ENCODE results near the gene SHLD1. TPM values are rescaled to one million over a fixed set of nuclear protein-coding genes. Genes with fewer than 3 reads are reported as not detected.
A peak's percentile ranks its signal among the peaks of the same experiment; 100 is the strongest.

SHLD1 gene
- total and polyA plus RNA-seq, 7 donors = 0.99 to 18.7 (median 5.4) TPM

- Histone ChIP-seq H3K4me1 (peaks cover 0 to 32% (median 22%) of the 10 kb centered on the region in 4 donors), H3K27ac (no peak overlapping the region), H3K4me3 (no peak overlapping the region), H3K27me3 (no peaks in the 10 kb centered on the region), H3K9me3 (no peaks in the 10 kb centered on the region), H3K36me3 (no peaks in the 10 kb centered on the region)
- WGBS, 2 donors = 86 to 87% methylated on average over 5 of the region's 5 CpGs
- DNase-seq = no peak
- intact Hi-C loops (cut with DNase I) = no loop called here
- TF ChIP-seq POLR2AphosphoS5 (IDR thresholded peaks at IDR 0.05) (no peak), POLR2A (IDR thresholded peaks at IDR 0.05) (no peak), EP300 (IDR thresholded peaks at IDR 0.05) (no peak), CTCF (IDR thresholded peaks at IDR 0.05) (no peak)
These were observed 23.1 kb upstream of the SHLD1 start for GRCh38 chr20:5727018-5727515.

DNA sequence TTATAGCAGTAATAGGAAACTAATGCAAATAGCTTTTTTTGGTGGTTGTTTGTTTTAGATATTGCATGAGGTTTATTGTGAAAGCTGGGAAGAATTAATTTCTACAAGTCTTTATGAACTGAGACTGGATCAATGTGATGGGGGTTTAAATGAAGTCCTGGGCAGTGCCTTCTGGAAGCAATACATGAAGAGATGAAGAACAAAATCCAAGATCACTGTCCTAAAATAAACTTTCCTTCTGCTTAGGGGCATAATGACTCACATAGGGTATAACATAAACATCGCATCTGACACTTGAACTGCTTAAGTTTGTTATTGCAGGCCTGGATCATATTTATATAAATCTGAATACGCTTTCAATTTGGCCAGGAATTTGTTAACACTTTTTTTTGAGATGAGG, 20.9 kb upstream of the SHLD1 start:
- 84 to 90% methylated on average over 2 of the region's 2 CpGs for WGBS, 2 donors
- H3K27me3 ChIP-seq = no peaks in the 10 kb centered on the region
- peak overlapping the region; percentile 38 to 77 (median 74) for H3K27ac ChIP-seq
- H3K9me3 ChIP-seq = no peaks in the 10 kb centered on the region
- H3K36me3 ChIP-seq = no peaks in the 10 kb centered on the region
- peaks cover 0 to 42% (median 26%) of the 10 kb centered on the region in 4 donors for H3K4me1 ChIP-seq
- intact Hi-C loops (cut with DNase I) = no loop called here
- TF ChIP-seq CTCF (IDR thresholded peaks at IDR 0.05) = no peak
- TF ChIP-seq POLR2AphosphoS5 (IDR thresholded peaks at IDR 0.05) = peak in 2 of 4 donors; percentile 25 to 53
- no peak for TF ChIP-seq POLR2A (IDR thresholded peaks at IDR 0.05)
- peak in 1 of 4 donors; percentile 7 for TF ChIP-seq EP300 (IDR thresholded peaks at IDR 0.05)
- DNase-seq = no peak
- no peak overlapping the region for H3K4me3 ChIP-seq

GRCh38 chr20:5730131-5730530, 20.1 kb upstream of the SHLD1 start:
- TF ChIP-seq POLR2AphosphoS5 (IDR thresholded peaks at IDR 0.05) (no peak), CTCF (IDR thresholded peaks at IDR 0.05) (no peak), EP300 (IDR thresholded peaks at IDR 0.05) (no peak), POLR2A (IDR thresholded peaks at IDR 0.05) (no peak)
- H3K36me3 ChIP-seq = no peaks in the 10 kb centered on the region
- no peaks in the 10 kb centered on the region for H3K27me3 ChIP-seq
- no peak for DNase-seq
- WGBS, 2 donors = 76 to 82% methylated on average over 2 of the region's 2 CpGs
- no peaks in the 10 kb centered on the region for H3K9me3 ChIP-seq
- H3K4me1 ChIP-seq = peaks cover 0 to 42% (median 26%) of the 10 kb centered on the region in 4 donors
- H3K27ac ChIP-seq = peak overlapping the region; percentile 38 to 77 (median 74)
- no peak overlapping the region for H3K4me3 ChIP-seq
- intact Hi-C loops (cut with DNase I) = loop anchor here (5.0 kb wide), 1 partner anchor 73 kb away; no protein-coding TSS in a partner anchor

DNA sequence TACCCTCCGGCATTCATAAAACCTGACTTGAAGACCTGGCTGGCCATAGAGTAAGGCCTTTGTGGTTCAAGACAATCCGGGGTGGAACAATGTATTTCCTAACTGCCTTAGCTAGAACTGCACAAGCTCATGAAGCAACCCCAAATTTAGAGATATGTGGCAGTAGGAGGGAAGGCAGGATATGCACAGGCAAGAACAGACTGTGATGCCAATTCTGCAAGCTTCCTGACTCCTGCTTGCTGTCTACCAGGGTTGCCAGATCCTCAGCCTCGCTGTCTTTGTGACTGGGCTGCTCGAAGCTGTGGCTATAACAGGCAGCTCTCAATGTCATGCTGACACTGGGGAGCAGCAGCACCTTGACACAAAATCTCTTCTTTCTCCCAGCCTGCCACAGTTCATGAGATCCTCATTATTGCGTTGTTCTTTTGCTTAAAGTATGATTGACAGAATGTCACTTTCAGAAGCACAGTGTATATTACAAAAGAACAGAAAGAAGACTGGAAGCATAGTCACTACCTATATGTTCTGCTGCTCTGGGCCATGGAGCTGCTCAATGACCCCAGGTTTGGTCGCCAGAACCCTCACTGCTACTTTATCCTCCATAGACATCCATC, 18.3 kb upstream of the SHLD1 start:
- TF ChIP-seq POLR2AphosphoS5 (IDR thresholded peaks at IDR 0.05) = peak in 3 of 4 donors; percentile 26 to 35 (median 31)
- TF ChIP-seq EP300 (IDR thresholded peaks at IDR 0.05) = peak in 1 of 4 donors; percentile 5
- no peak for TF ChIP-seq POLR2A (IDR thresholded peaks at IDR 0.05)
- TF ChIP-seq CTCF (IDR thresholded peaks at IDR 0.05) = no peak
- intact Hi-C loops (cut with DNase I) = loop anchor here (5.0 kb wide), 1 partner anchor 75 kb away; no protein-coding TSS in a partner anchor
- Histone ChIP-seq H3K9me3 (no peaks in the 10 kb centered on the region), H3K36me3 (no peaks in the 10 kb centered on the region), H3K4me3 (no peak overlapping the region), H3K27me3 (no peaks in the 10 kb centered on the region), H3K4me1 (peaks cover 0 to 50% (median 29%) of the 10 kb centered on the region in 4 donors), H3K27ac (peak overlapping the region; percentile 67 to 77 (median 74))
- no peak for DNase-seq
- WGBS, 2 donors = 77 to 84% methylated on average over 6 of the region's 6 CpGs

Data from sigmoid colon (tissue), 7 donors.